GM21723 (cell line): ENCODE data around the gene PRADC1.

Experiments
- ATAC-seq: cut with Tn5 transposase; IDR thresholded peaks from one replicate; pipeline ENCODE4 v1.9.1; 2021; ENCODE audit warnings: mild to moderate bottlenecking, moderate library complexity; ENCODE audit not compliant: unreplicated experiment

Gene PRADC1

DNA sequence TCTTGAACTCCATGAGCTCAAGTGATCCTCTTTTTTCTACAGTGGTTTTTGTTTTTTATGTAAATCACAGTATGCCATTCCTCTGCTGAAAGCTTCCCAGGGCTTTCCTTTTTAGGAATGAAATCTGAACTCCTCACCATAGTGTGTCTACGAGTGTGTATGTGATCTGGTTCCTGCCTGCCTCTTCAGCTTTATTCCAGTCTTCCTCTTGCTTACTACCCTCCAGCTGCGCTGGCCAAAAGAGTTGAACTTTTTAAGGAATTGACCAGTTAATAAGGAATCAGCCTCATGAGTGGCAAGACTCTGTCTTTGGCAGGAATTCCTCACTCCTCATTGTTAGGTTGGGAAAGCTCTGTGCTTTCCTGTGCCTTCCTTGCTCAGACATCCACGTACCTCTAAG lies 5.1 kb upstream of the PRADC1 start:
- ATAC-seq, result no peak

GRCh38 chr2:73237168-73237567 lies 4.1 kb upstream of the PRADC1 start:
- no peak for ATAC-seq

GRCh38 chr2:73235315-73236028 lies 2.4 kb upstream of the PRADC1 start:
- ATAC-seq, result no peak

DNA sequence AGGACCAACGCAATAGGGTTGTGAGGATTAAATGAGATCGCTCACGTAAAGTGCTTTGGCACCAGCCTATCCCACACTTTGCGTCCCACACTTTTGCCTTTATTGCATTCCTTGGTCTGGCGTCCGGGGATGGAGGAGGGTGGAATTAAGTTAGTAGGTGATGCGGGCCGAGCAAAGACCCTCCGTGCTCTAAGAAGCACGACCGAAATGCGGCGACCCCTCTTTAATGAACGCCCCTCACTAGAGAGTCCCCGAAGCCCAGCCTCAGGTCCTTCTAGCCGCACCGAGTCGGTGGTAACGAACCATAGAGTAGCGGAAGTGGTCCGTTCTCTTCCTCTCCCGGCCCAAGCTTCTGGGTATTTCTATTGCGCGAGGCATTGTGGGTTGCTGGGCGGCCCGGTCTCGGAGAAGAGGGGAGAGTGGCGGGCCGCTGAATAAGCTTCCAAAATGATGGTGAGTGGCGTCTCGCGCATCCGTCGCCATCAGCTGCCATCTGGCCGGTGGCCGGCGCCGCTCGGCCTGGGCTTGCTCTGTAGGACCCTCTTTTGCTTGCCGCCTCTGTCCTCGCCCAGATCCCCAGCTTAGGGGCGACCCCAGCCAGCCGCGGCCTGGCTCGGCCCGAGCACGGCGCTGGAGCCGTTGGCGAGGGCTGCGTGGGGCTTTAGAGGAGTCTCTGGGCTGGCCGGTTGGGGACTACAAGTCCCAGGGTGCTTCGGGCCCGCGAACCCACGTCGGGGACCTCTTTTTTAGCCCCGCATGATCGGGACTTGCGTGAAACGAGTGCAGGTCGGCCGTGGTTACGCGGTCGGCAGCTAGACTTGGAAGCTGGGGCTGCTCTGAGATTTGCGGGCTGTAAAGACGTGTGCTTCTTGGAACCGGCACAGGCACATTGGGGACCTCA lies 1.1 kb upstream of the PRADC1 start, which contains the start of gene CCT7:
Gene CCT7 (plus strand): TSS at position 377 of the 901 bp plus-strand sequence. CDS start 71 bp downstream, at position 448.
- peak; percentile 69 for ATAC-seq

DNA sequence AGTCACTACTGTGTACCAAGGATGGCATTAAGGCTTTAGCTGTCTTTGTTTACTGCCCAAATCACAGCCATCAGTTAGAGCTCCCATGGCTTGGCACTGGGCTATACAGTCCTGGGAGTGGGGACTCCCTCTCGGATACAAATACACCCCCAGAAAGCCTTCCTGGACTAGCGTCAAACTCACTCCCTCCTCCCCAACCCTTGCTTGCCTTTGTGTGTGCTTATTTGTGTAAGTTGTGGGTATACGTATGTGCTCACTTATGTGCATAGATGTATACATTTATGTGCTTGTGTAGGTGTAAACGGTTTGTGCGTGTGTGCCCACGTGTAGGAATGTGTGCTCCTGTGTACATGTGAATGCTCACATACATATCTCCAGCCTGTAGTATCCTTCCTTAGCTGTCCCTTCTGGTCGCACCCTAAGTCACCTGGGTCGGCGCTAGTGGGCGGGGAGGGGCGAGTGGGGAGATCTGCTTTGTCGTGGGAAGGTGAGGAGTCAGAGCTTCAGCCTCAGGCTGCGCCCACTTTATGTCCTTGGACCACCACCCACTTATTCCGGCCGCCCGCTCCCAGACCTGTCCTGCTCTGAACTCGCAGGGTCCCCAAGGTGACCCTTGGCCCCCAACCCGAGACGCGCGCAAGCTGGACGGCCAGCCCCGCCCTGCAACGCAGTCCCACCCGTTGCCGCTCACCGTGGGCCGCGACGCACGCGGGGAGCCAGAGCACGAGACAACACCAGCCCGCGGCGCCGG lies 461 bp downstream of the PRADC1 start:
- ATAC-seq, result peak; percentile 9

- no peak for ATAC-seq
These were observed 4.4 kb downstream of the PRADC1 start for GRCh38 chr2:73228631-73229030.

GRCh38 chr2:73227086-73227485 lies 6.0 kb downstream of the PRADC1 start:
- ATAC-seq, result no peak

GRCh38 chr2:73225513-73226360 lies 7.3 kb downstream of the PRADC1 start:
- no peak for ATAC-seq

- ATAC-seq, result no peak
These were observed 9.2 kb downstream of the PRADC1 start for GRCh38 chr2:73223821-73224220.

- no peak for ATAC-seq
These were observed 14.7 kb downstream of the PRADC1 start for GRCh38 chr2:73218298-73218697.

DNA sequence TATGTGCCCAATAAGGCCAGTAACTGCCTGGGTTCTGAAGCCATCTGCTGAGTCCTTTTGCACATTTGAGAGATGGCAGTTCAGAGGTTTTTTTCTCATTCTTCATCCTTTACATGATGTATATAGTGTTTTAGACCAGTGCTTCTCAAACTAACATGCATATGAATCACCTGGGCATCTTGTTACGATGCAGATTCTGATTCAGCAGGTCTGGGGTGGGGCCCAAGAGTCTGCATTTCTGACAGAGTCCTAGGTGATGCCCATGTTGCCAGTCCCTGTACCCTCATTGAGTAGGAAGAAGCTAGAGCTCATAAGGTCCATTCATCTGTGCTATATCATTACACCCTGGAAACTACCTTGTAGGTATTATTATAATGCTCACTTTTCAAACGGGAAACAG lies 15.2 kb downstream of the PRADC1 start:
- ATAC-seq, result no peak

- ATAC-seq, result no peak
These were observed 15.9 kb downstream of the PRADC1 start for GRCh38 chr2:73217160-73217559.

DNA sequence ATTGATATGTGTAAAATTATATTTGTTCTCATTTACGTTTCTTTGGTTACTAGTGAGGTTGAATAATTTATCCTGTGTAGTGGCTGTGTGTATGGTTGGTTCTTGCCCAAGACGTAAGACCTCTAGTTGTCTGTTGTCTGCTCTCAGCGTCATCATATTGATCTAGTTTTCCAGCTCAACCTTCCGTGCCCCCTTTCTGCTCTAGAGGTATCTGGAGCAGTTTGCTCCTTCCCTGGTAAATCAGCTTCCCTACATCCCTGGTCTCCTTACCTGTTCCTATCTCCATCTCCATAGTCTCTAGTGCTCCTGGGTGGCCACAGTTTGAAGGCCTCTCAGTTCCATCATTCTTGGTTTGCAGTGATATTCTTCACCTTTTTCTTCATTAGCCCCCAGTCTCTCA lies 17.8 kb downstream of the PRADC1 start:
- ATAC-seq, result no peak

- peak; percentile 95 for ATAC-seq
These were observed 18.7 kb downstream of the PRADC1 start, which contains the start of gene SMYD5 for GRCh38 chr2:73214120-73215035. Gene SMYD5, plus strand, starts transcription at chr2:73214245. Its CDS starts 22 bp downstream, at chr2:73214267.

- peak; percentile 70 for ATAC-seq
These were observed 20.4 kb downstream of the PRADC1 start for GRCh38 chr2:73212448-73213176.

GRCh38 chr2:73212098-73212447 lies 21.0 kb downstream of the PRADC1 start:
- ATAC-seq, result no peak

- ATAC-seq, result no peak
These were observed 22.3 kb downstream of the PRADC1 start for GRCh38 chr2:73210696-73211095.

DNA sequence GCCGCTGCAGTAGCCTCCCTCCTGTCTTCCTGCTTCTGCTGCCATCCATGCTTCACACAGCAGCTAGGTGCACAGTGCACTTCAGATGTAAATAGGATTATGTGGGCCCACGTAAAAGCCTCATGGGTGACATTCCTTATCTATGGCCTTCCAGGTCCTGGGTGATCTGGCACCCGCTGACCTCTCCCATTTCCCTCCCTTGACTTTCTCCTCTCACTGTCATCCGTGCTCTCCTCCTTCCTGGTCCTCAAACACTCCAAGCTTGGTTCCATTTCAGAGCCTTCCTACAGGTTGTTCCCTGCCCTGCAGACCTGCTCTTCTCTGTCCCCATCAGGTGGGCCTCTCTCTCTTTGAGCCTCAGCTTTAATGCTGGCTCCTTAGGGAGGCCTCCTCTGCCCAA lies 23.0 kb downstream of the PRADC1 start:
- no peak for ATAC-seq

DNA sequence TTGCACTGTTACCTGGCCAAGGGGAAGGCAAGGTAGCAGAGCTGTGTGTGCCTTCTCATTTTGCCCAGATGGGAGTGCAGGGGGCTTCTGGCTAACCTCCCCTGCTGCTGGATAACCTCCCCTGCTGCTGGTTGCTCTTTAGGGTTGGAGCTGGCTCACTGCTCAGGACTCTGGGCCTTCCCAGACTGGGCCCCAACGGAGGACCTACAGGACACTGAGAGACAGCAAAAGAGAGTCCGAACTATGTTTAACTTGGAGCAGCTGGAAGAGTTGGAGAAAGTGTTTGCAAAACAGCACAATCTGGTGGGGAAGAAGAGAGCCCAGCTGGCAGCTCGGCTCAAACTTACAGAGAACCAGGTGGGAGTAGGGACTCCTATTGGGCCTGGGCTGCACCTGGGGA lies 24.8 kb downstream of the PRADC1 start:
- no peak for ATAC-seq
